Mucosa of rectum (tissue), 2 donors: ENCODE data around the gene DHX8.
"Not testable (repeated sequence)": the region's sequence is repeated elsewhere in the genome, so short reads cannot be mapped to it uniquely, and the experiment has no call there.

Experiments used
- H3K27ac ChIP-seq, 2 donors: one replicate each; pipeline ENCODE4 v1.7.0; 2013; ENCODE audit warnings: inconsistent platforms in 2 of 2, low read depth in 2 of 2, low read length in 2 of 2
- H3K27me3 ChIP-seq, 2 donors: one replicate each; pipeline ENCODE4 v1.7.0; 2013; ENCODE audit warnings: low read length in 2 of 2; ENCODE audit not compliant: control insufficient read depth in 2 of 2, insufficient read depth in 2 of 2
- H3K36me3 ChIP-seq, 2 donors: one replicate each; pipeline ENCODE4 v1.7.0; 2013; ENCODE audit warnings: low read length in 2 of 2; ENCODE audit not compliant: control insufficient read depth in 2 of 2, insufficient read depth in 2 of 2
- H3K4me1 ChIP-seq, 2 donors: one replicate each; pipeline ENCODE4 v1.7.0; 2013; ENCODE audit warnings: low read length in 2 of 2, mild to moderate bottlenecking in 1 of 2; ENCODE audit not compliant: control insufficient read depth in 2 of 2, insufficient read depth in 2 of 2
- H3K4me3 ChIP-seq, 2 donors: one replicate each; pipeline ENCODE4 v1.7.0; 2013; ENCODE audit warnings: low read length in 2 of 2
- H3K9ac ChIP-seq, 2 donors: one replicate each; pipeline ENCODE4 v1.7.0; 2013; ENCODE audit warnings: low read length in 2 of 2, low read depth in 1 of 2, mild to moderate bottlenecking in 1 of 2
- H3K9me3 ChIP-seq, 2 donors: one replicate each; pipeline ENCODE4 v1.7.0; 2013; ENCODE audit warnings: low read length in 2 of 2; ENCODE audit not compliant: control insufficient read depth in 2 of 2
- donor health status: healthy.
- donor health status: Normal muscosa, but diverticular disease.

Gene DHX8

GRCh38 chr17:43448720-43449469, 34.9 kb upstream of the DHX8 start:
- no peak overlapping the region for H3K9ac ChIP-seq
- no peaks in the 10 kb centered on the region for H3K36me3 ChIP-seq
- no peak overlapping the region for H3K27ac ChIP-seq
- no peak overlapping the region for H3K4me3 ChIP-seq
- H3K9me3 ChIP-seq, result no peaks in the 10 kb centered on the region
- H3K4me1 ChIP-seq, result peaks cover 0 to 3% of the 10 kb centered on the region in 2 donors
- H3K27me3 ChIP-seq, result no peaks in the 10 kb centered on the region

- Histone ChIP-seq H3K9me3 (no peaks in the 10 kb centered on the region), H3K4me3 (no peak overlapping the region), H3K27me3 (no peaks in the 10 kb centered on the region), H3K27ac (no peak overlapping the region), H3K9ac (no peak overlapping the region), H3K4me1 (peaks cover 0 to 3% of the 10 kb centered on the region in 2 donors), H3K36me3 (no peaks in the 10 kb centered on the region)
These were observed 34.1 kb upstream of the DHX8 start for GRCh38 chr17:43449470-43450248.

- H3K27ac ChIP-seq, H3K36me3 ChIP-seq: not testable (repeated sequence)
These were observed 33.0 kb upstream of the DHX8 start for GRCh38 chr17:43450791-43451190.

GRCh38 chr17:43451741-43452140, 32.0 kb upstream of the DHX8 start:
- H3K27me3 ChIP-seq, H3K36me3 ChIP-seq, H3K4me1 ChIP-seq, H3K4me3 ChIP-seq, H3K9ac ChIP-seq, H3K9me3 ChIP-seq, H3K27ac ChIP-seq: not testable (repeated sequence)

More at GRCh38 chr17:43450791-43451190, 33.0 kb upstream of the DHX8 start:
- not testable (repeated sequence) for H3K9me3 ChIP-seq, H3K4me3 ChIP-seq, H3K9ac ChIP-seq, H3K27me3 ChIP-seq, H3K4me1 ChIP-seq

GRCh38 chr17:43453331-43453812, 30.4 kb upstream of the DHX8 start:
- Histone ChIP-seq H3K27me3 (peaks cover 0 to 3% of the 10 kb centered on the region in 2 donors), H3K36me3 (no peaks in the 10 kb centered on the region), H3K9ac (no peak overlapping the region), H3K4me3 (no peak overlapping the region), H3K27ac (peak overlapping the region; percentile 17 to 34), H3K4me1 (peaks cover 10 to 16% of the 10 kb centered on the region in 2 donors), H3K9me3 (no peaks in the 10 kb centered on the region)

GRCh38 chr17:43454868-43455267, 28.9 kb upstream of the DHX8 start:
- H3K36me3 ChIP-seq, result no peaks in the 10 kb centered on the region
- H3K4me3 ChIP-seq, result no peak overlapping the region
- H3K27me3 ChIP-seq, result peaks cover 0 to 3% of the 10 kb centered on the region in 2 donors
- H3K4me1 ChIP-seq, result peaks cover 12 to 21% of the 10 kb centered on the region in 2 donors
- no peak overlapping the region for H3K9ac ChIP-seq
- H3K27ac ChIP-seq, result no peak overlapping the region
- H3K9me3 ChIP-seq, result no peaks in the 10 kb centered on the region

GRCh38 chr17:43456029-43456428, 27.7 kb upstream of the DHX8 start:
- Histone ChIP-seq H3K4me3 (no peak overlapping the region), H3K9me3 (no peaks in the 10 kb centered on the region), H3K27ac (no peak overlapping the region), H3K36me3 (no peaks in the 10 kb centered on the region), H3K9ac (no peak overlapping the region), H3K27me3 (peaks cover 0 to 3% of the 10 kb centered on the region in 2 donors), H3K4me1 (peaks cover 12 to 21% of the 10 kb centered on the region in 2 donors)

- H3K9me3 ChIP-seq, result no peaks in the 10 kb centered on the region
- H3K27ac ChIP-seq, result no peak overlapping the region
- no peaks in the 10 kb centered on the region for H3K36me3 ChIP-seq
- H3K4me1 ChIP-seq, result peaks cover 12 to 21% of the 10 kb centered on the region in 2 donors
- H3K9ac ChIP-seq, result no peak overlapping the region
- H3K27me3 ChIP-seq, result peaks cover 0 to 3% of the 10 kb centered on the region in 2 donors
- no peak overlapping the region for H3K4me3 ChIP-seq
These were observed 27.0 kb upstream of the DHX8 start for GRCh38 chr17:43456661-43457361.

- Histone ChIP-seq H3K27ac (peak overlapping the region; percentile 54 to 58), H3K4me3 (no peak overlapping the region), H3K9me3 (no peaks in the 10 kb centered on the region)
These were observed 26.4 kb upstream of the DHX8 start for GRCh38 chr17:43457362-43457692.

GRCh38 chr17:43459878-43460277, 23.9 kb upstream of the DHX8 start:
- H3K27ac ChIP-seq, H3K4me3 ChIP-seq, H3K9me3 ChIP-seq, H3K27me3 ChIP-seq, H3K36me3 ChIP-seq, H3K9ac ChIP-seq: not testable (repeated sequence)
- peaks cover 12 to 18% of the 10 kb centered on the region in 2 donors for H3K4me1 ChIP-seq

More at GRCh38 chr17:43457362-43457692, 26.4 kb upstream of the DHX8 start:
- Histone ChIP-seq H3K4me1 (peaks cover 12 to 21% of the 10 kb centered on the region in 2 donors), H3K9ac (peak overlapping the region in 1 of 2 donors; percentile 36), H3K36me3 (no peaks in the 10 kb centered on the region), H3K27me3 (peaks cover 0 to 3% of the 10 kb centered on the region in 2 donors)
